Activated T-cell treated with anti-CD3 and anti-CD28 coated beads, Interleukin-2, amount 50 U/mL, for 4 hours (primary cell): ENCODE measurements around the gene ALG14. TPM values are rescaled to one million over a fixed set of nuclear protein-coding genes. Genes with fewer than 3 reads are reported as not detected.
"Not testable (repeated sequence)": the region's sequence is repeated elsewhere in the genome, so short reads cannot be mapped to it uniquely, and the experiment has no call there.

Experiments used
- ATAC-seq, 2 donors: fragments of 200-7000 bp; cut with Tn5 transposase; one replicate each; pipeline ENCODE4 v1.10.0; 2021
- DNase-seq: peaks from one replicate; pipeline ENCODE4 v3.0.0-alpha.2; 2020
- H3K27me3 Mint-ChIP-seq: one replicate; pipeline ENCODE4 v1.8.0; 2021; ENCODE audit warnings: low read depth, mixed read lengths
- H3K36me3 Mint-ChIP-seq: one replicate; pipeline ENCODE4 v1.8.0; 2022; ENCODE audit warnings: mixed read lengths; ENCODE audit not compliant: insufficient read depth
- H3K4me1 Mint-ChIP-seq: one replicate; pipeline ENCODE4 v1.8.0; 2021; ENCODE audit warnings: low read depth, mixed read lengths
- H3K4me3 Mint-ChIP-seq: one replicate; pipeline ENCODE4 v1.8.0; 2021; ENCODE audit warnings: mild to moderate bottlenecking, moderate library complexity, mixed read lengths
- H3K9me3 Mint-ChIP-seq: one replicate; pipeline ENCODE4 v1.8.0; 2021; ENCODE audit warnings: mixed read lengths
- total RNA-seq, 3 donors: library from RNA; stranded (reverse); gene quantifications; one replicate each; pipeline ENCODE4 v1.2.1, GENCODE V29; 2021

Gene ALG14
- total RNA-seq, 3 donors from 2014 or later: 4.3 to 4.9 (median 4.4) TPM

DNA sequence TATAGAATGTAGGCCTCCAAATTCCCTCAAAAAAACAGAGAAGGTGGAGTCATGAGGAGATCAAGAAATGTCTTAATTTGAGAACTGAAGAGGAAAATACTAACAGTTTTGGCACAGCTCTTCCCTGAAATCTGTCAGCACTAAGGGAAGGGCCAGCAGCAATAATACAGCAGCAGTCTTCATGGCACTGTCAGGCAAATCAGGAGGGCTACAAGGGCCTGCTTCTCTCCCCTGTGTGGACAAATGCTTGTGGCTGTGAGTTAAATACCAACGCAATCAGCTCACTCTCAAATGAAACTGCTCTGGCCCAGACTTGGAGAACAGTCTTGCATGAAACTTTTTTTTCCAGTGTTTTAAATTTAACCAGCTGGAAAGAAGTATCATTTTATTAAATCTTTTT, 125.3 kb downstream of the ALG14 start:
- Mint-ChIP-seq H3K27me3 (peaks cover 7% of the 10 kb centered on the region), H3K4me3 (no peak overlapping the region), H3K36me3 (no peaks in the 10 kb centered on the region), H3K4me1 (no peaks in the 10 kb centered on the region), H3K9me3 (no peaks in the 10 kb centered on the region)
- DNase-seq: no peak
- ATAC-seq: no peak

DNA sequence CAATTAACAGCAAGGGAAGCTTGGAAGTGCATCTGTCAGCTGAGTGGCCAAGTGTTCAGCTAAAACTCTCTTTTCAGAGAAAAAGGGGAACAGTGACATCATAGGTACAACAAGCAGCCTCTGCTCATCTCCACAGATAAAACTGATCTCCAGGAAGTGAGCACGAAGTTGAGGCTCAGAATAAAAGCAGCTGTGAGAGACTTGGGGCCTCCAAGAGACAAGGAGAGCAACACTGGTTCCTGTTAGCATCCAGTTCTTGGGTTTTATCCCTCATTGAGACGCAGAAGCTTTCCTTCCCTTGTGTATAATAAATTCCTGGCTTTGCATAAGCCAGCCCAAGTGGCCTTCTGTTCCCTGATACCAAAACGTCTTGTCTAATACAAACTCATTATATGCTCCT, 125.9 kb downstream of the ALG14 start:
- Mint-ChIP-seq H3K4me1 (no peaks in the 10 kb centered on the region), H3K9me3 (no peaks in the 10 kb centered on the region), H3K36me3 (no peaks in the 10 kb centered on the region), H3K4me3 (no peak overlapping the region), H3K27me3 (peaks cover 7% of the 10 kb centered on the region)
- DNase-seq: no peak
- no peak for ATAC-seq

DNA sequence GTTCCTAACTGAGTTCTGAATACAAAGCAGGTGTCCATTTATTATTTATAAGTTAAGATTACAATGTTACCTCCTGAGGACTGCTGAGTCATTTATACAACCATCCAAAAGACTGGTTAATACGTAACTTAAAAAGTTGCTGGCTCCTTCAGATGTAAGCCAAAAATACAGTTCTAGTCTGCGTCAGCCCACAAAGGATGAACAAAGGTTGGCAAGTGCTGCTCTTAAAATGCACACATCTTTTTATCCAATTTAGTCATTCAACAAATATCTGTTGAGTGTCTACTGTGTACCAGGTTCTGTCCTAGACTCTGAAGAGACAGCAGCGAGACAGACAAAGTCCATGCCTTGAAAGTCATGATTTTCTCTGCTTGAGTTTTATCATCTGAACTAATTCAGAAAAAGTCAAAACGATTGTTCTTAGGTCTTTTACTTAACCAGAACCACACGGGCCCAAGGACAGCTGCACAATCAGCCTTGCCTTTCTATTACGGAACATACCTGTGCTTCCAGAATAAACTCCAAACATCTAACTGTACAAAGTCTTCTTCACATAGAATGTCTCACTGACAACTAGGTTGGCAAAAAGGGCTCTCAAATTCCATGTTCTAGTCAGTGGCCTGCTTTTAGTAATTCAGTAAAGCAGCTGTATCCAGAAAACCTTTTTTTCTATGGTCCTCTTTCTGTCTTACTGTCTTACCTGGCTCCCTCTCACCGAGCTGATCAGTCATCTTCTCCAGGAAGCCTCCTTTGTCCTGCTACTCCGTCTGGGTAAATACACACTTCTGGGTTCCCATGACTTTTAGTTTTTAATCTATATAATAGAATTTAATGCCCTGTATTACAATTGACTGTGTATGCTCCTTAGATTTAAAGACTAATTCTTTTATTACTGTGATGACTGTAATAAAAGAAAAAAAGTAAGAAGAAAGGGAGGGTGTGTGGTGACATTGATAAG, 130.3 kb downstream of the ALG14 start:
- Mint-ChIP-seq H3K36me3 (no peaks in the 10 kb centered on the region), H3K27me3 (peaks cover 9% of the 10 kb centered on the region), H3K4me3 (no peak overlapping the region), H3K4me1 (no peaks in the 10 kb centered on the region), H3K9me3 (no peaks in the 10 kb centered on the region)
- DNase-seq: no peak
- ATAC-seq: no peak

DNA sequence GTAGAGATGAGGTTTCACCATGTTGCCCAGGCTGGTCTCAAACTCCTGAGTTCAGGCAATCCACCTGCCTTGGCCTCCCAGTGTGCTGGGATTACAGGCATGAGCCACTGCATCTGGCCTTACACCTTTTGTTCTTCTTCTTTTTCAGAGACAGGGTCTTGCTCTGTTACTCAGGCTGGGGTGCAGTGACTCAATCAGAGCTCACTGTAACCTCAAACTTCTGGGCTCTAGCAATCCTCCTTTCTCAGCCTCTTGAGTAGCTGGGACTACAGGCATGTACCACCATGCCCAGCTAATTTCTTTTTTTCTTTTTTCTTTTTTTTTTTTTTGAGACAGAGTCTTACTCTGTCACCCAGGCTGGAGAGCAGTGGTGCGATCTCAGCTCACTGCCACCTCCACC, 131.3 kb downstream of the ALG14 start:
- not testable (repeated sequence) for DNase-seq, H3K36me3 Mint-ChIP-seq, H3K4me3 Mint-ChIP-seq, H3K4me1 Mint-ChIP-seq, H3K9me3 Mint-ChIP-seq, ATAC-seq, H3K27me3 Mint-ChIP-seq

DNA sequence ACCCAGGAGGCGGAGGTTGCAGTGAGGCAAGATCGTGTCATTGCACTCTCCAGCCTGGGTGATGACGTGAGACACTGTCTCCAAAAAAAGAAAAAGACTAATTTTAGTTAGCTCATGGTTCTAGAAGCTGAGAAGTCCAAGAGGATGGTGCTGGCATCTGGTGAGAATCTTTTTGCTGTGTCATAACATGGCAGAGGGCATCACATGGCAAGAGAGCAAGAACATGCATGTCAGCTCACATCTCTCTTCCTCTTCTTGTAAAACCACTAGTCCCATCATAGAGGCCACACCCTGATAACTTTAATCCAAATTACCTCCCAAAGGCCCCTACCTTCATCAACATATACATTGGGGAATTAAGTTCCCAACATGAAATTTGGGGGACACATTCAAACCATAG, 132.0 kb downstream of the ALG14 start:
- no peaks in the 10 kb centered on the region for H3K36me3 Mint-ChIP-seq

DNA sequence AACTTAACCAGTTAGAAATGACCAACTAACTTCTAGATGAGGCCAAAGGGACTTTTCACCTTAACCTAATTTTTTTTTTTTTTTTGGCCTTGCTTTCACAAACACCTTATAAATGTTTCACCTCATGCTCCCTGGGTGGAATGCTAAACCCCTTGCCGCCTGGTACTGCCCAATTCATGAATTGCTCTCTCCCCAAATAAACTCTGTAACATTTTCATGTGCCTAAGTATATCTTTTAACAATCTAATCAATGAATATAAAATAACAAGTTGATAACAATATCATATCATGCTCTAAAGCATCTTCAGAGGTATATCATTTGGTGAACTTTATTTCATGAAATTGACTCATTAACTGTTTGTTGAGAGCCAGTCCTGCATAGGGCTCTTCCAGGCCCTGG, 134.9 kb downstream of the ALG14 start:
- H3K27me3 Mint-ChIP-seq: peaks cover 2% of the 10 kb centered on the region
- ATAC-seq (no peak), DNase-seq (no peak)
- H3K4me1 Mint-ChIP-seq: peaks cover 2% of the 10 kb centered on the region
- H3K36me3 Mint-ChIP-seq: no peaks in the 10 kb centered on the region
- H3K9me3 Mint-ChIP-seq: no peaks in the 10 kb centered on the region
- no peak overlapping the region for H3K4me3 Mint-ChIP-seq

More for the DNA sequence above, 132.0 kb downstream of the ALG14 start:
- H3K4me1 Mint-ChIP-seq: no peaks in the 10 kb centered on the region
- peaks cover 7% of the 10 kb centered on the region for H3K27me3 Mint-ChIP-seq
- H3K9me3 Mint-ChIP-seq: no peaks in the 10 kb centered on the region
- no peak for ATAC-seq
- H3K4me3 Mint-ChIP-seq: no peak overlapping the region
- no peak for DNase-seq

DNA sequence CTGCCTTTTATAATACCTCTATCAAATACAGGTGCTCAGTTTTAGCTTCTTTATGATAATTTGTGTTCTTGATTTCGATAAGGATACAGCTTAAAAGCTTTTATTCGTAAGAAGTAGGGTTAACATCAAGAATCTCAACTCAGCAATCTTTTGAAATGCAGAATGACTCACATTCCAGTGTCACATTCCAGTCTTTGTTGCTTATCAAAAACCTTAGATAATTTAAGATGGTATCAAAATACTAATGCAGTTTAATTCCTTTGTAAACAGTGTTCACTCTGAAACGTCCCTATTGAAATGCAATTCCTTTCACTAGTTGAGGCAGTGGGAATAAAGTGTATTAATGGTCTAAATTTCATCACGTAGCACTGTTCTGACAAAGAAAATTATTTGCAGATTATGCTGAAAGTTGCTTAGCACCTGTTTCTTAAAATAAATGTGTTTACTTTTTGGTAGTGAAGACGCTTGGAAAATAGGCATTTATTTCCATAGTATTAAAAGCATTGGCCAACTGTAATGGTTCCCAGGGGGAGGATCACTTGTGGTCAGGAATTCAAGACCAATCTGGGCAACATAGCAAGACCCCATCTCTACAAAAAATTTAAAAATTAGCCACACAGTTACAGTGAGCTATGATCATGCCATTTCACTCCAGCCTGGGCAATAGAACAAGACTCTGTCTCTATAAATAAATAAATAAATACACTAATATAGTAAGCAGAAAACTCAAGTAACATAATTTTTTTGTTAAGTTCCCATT, 135.7 kb downstream of the ALG14 start:
- DNase-seq (no peak), ATAC-seq (no peak)
- Mint-ChIP-seq H3K4me3 (no peak overlapping the region), H3K4me1 (peaks cover 2% of the 10 kb centered on the region), H3K36me3 (no peaks in the 10 kb centered on the region), H3K27me3 (peaks cover 2% of the 10 kb centered on the region), H3K9me3 (no peaks in the 10 kb centered on the region)

DNA sequence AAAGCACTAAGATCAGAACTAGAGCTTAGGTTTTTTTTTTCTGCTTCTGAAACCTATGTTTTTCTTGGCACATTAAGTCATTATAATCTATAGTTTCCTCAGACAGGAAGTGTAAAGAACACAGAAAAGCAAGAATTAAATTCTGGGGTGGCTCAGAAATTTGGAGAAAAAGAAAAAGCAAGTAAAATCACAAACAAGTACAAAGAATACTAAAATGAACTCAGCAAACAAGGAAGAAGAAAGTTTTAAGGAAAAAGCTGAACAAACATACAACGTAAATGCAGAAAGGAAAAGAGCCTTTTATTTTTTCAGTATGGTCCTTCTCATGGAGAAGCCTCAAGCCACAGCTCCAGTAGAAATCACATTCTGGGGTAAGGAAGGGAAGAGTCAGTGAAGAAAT, 137.3 kb downstream of the ALG14 start:
- peaks cover 2% of the 10 kb centered on the region for H3K27me3 Mint-ChIP-seq
- ATAC-seq (no peak), DNase-seq (no peak)
- H3K4me1 Mint-ChIP-seq: peaks cover 2% of the 10 kb centered on the region
- no peak overlapping the region for H3K4me3 Mint-ChIP-seq
- H3K36me3 Mint-ChIP-seq: no peaks in the 10 kb centered on the region
- H3K9me3 Mint-ChIP-seq: no peaks in the 10 kb centered on the region

DNA sequence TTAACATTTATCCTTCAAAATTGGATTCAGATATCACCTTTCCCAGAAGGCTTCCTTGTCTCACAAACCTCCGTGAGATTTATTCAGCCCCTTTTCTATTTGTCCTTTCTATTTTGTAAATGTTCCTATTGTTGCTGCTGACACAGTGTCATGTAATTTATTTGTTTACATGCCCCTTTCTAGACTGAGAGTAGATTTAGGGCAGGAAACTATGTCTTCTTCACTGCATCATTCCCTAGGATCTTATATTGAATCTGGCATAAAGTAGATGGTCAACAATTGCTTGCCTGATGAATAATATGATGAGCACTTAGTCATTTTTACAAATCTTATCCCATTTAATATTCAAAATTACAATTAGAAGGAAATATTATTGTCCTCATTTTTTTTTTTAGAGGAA, 137.7 kb downstream of the ALG14 start:
- Mint-ChIP-seq H3K4me1 (peaks cover 2% of the 10 kb centered on the region), H3K36me3 (no peaks in the 10 kb centered on the region), H3K9me3 (no peaks in the 10 kb centered on the region), H3K4me3 (no peak overlapping the region), H3K27me3 (peaks cover 2% of the 10 kb centered on the region)
- no peak for ATAC-seq
- no peak for DNase-seq

DNA sequence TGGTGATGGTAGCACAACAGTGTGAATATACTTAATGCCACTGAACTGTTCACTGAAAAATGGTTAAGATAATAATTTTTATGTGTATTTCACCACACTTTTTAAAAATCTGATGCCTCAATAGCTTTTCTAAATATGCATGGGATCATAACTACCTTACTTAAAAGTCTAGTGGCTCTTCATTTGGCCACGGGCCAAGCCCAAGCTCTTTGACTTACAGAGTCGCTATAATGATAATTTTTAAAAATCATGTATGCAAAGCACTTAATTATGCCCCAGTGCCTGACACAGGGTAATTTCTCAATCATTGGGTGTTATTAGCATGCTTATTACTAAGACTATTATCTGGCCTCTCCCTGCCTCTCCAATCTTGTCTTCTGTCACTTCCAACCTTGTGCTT, 138.2 kb downstream of the ALG14 start:
- Mint-ChIP-seq H3K36me3 (no peaks in the 10 kb centered on the region), H3K27me3 (peaks cover 2% of the 10 kb centered on the region), H3K4me3 (no peak overlapping the region), H3K4me1 (peaks cover 2% of the 10 kb centered on the region), H3K9me3 (no peaks in the 10 kb centered on the region)
- DNase-seq (no peak), ATAC-seq (no peak)

DNA sequence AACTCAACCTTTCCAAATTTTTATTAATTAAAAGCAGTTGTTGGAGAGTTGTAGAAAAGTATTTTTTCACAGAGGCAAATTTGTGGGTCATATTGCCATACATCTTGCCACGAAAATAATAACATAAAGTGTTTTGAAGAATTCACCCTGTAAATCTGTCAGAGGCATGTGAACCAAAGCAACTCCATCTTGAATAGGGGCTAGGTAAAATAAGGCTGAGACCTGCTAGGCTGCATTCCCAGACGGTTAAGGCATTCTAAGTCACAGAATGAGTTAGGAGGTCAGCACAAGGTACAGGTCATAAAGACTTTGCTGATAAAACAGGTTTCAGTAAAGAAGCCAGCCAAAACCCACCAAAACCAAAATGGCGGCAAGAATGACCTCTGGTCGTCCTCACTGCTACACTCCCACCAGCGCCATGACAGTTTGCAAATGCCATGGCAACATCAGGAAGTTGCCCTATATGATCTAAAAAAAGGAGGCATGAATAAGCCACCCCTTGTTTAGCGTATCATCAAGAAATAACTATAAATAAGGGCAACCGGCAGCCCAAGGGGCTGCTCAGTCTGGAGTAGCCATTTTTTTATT, 141.4 kb downstream of the ALG14 start:
- DNase-seq: no peak
- H3K4me3 Mint-ChIP-seq: no peak overlapping the region
- no peak for ATAC-seq
- peaks cover 6% of the 10 kb centered on the region for H3K4me1 Mint-ChIP-seq
- no peaks in the 10 kb centered on the region for H3K9me3 Mint-ChIP-seq
- H3K36me3 Mint-ChIP-seq: no peaks in the 10 kb centered on the region
- H3K27me3 Mint-ChIP-seq: peaks cover 10% of the 10 kb centered on the region

DNA sequence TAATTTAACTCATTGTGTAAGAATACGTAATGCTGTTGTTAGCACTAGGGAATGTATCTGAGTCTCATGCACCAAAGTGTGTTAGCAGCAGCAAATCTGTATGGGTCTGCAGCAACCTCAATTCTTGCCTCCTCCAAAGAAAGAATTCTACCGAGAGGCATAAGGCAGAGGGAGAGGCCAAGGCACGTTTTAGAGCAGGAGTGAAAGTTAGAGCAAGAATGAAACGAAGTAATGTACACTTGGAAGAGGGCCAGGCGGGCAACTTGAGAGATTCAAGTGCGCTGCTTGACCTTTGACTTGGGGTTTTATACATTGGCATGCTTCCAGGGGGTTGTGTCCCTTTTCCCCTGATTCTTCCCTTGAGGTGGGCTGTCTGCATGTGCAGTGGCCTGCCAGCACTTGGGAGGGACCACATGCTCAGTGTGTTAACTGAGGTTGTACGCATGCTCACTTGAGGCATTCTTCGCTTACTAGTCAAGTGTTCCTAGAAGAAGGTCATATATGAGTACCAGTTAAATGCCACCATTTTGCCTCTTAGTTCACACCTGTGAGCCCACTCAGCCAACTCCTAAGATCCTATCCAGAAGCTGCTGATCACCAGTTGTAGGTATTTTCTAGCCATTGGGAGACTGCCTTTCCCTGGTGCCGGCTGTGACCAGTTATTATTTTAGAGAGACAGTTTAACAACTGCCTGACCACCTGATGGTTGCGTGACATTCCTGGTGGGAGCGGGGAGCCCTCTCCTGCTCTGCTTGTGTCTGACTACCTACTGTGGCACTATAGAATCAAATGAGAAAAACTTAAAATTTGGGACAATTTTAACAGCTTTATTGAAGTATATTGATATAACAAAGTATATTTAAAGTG, 143.2 kb downstream of the ALG14 start:
- no peaks in the 10 kb centered on the region for H3K9me3 Mint-ChIP-seq
- H3K4me3 Mint-ChIP-seq: no peak overlapping the region
- peaks cover 25% of the 10 kb centered on the region for H3K27me3 Mint-ChIP-seq
- no peak for ATAC-seq
- DNase-seq: no peak
- H3K36me3 Mint-ChIP-seq: no peaks in the 10 kb centered on the region
- H3K4me1 Mint-ChIP-seq: peaks cover 16% of the 10 kb centered on the region

DNA sequence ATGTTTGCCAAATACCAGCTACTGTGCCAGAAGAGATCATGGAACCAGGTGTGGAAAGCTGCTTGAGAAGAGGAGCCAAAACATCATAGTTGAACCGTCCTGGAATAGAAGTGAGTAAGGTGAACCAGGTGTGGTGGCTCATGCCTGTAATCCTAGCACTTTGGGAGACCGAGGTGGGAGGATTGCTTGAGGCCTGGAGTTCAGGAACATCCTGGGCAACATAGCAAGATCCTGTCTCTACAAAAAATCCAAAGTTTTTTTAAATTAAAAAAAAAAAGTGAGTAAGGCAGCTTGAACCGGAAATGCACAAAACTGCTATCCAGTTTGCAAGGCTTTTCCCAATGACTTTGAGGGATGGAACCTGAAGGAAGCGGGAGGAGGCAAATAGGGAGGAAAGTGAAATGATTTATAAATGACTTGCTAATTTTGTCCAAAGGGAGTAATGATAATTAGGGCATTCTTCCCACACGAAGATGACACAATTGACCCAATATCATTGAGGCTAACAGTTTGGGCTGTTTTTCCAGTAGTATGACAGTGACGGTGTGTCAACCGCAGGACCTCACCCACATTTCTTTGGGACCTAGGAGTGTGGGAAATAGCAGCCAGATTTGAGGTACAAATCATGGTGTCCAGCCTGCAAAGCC, 144.3 kb downstream of the ALG14 start:
- Mint-ChIP-seq H3K4me1 (peaks cover 16% of the 10 kb centered on the region), H3K4me3 (peak overlapping the region; percentile 77), H3K27me3 (peaks cover 35% of the 10 kb centered on the region), H3K36me3 (no peaks in the 10 kb centered on the region), H3K9me3 (no peaks in the 10 kb centered on the region)
- ATAC-seq: no peak
- DNase-seq: no peak
